A549 (cell line): Measurements from ENCODE around the gene CCDC150.

Experiments used
- BHLHE40 ChIP-seq: IDR thresholded peaks from 2 replicates; pipeline ENCODE4 v1.6.1; 2012; ENCODE audit warnings: low read depth, low read length, inconsistent platforms
- CBX8 ChIP-seq: fragments of 200-600 bp; sonication (generic); IDR thresholded peaks from 2 replicates; pipeline ENCODE4 v1.6.1; 2016
- JUN ChIP-seq, 2 experiments: fragments of >200 bp; sonication (Bioruptor Twin); formaldehyde crosslinking; IDR thresholded peaks; 2 replicates in 1 of 2; 3 replicates in 1 of 2; pipeline ENCODE4 v1.6.1; 2016 to 2017
- MAFK ChIP-seq: fragments of 450-650 bp; IDR thresholded peaks from 2 replicates; pipeline ENCODE4 v1.6.1; 2014; ENCODE audit not compliant: partially characterized antibody
- PHF8 ChIP-seq: fragments of 200-600 bp; sonication (generic); IDR thresholded peaks from 2 replicates; pipeline ENCODE4 v1.6.1; 2016; ENCODE audit warnings: low read depth, mild to moderate bottlenecking, antibody characterized with exemption, moderate library complexity, borderline replicate concordance
- POLR2A ChIP-seq: IDR thresholded peaks from 2 replicates; pipeline ENCODE4 v1.6.1; 2012; ENCODE audit warnings: mild to moderate bottlenecking, low read length
- POLR2AphosphoS2 ChIP-seq: conservative IDR thresholded peaks from 2 replicates; pipeline ENCODE4 v1.6.1; 2012; ENCODE audit warnings: low read length, improper control_type of control experiment, inconsistent platforms
- RARB ChIP-seq: fragments of 250-450 bp; sonication (Bioruptor Pico); IDR thresholded peaks from 2 replicates; pipeline ENCODE4 v1.8.0; 2021; ENCODE audit warnings: mild to moderate bottlenecking, moderate library complexity
- TF ChIP-seq, protein P1 (sequence below): IDR thresholded peaks from 2 replicates; pipeline ENCODE4 v1.6.1; 2012
- TF ChIP-seq, protein P2 (sequence below): fragments of >200 bp; sonication (Bioruptor Twin); formaldehyde crosslinking; IDR thresholded peaks from 3 replicates; pipeline ENCODE4 v1.5.1; 2016
- TF ChIP-seq, protein P3 (sequence below): fragments of >200 bp; sonication (Bioruptor Twin); formaldehyde crosslinking; IDR thresholded peaks from 3 replicates; pipeline ENCODE4 v1.6.1; 2016
- TF ChIP-seq, protein P4 (sequence below): fragments of 250-450 bp; sonication (Bioruptor Pico); IDR thresholded peaks from 2 replicates; pipeline ENCODE4 v1.5.0; 2021; ENCODE audit warnings: mild to moderate bottlenecking, moderate library complexity, borderline replicate concordance

DNA sequence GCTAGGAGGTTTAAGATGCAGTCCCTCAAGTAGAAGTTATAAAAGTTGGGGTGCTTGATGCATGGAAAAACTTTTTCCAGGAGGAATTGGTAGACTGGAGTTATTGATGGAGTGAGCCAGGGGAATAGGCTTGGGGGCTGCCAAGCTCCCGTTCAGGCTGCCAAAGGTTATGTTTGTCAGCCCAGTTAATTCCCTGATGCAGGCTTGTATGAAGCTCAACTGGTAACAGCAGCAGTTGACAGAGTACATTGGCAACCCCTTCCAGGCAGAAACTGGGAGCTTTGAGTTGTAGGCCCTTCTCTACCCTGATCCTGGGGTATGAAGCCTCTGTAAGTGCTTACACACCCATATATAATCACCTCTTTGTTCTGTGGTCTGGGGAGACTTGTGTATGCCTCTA, 16.2 kb downstream of the CCDC150 start:
- TF ChIP-seq, protein P1, sequence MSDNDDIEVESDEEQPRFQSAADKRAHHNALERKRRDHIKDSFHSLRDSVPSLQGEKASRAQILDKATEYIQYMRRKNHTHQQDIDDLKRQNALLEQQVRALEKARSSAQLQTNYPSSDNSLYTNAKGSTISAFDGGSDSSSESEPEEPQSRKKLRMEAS = no peak
- TF ChIP-seq PHF8 = no peak
- TF ChIP-seq JUN (IDR thresholded peaks at IDR 0.05) = no peak
- TF ChIP-seq, protein P2, sequence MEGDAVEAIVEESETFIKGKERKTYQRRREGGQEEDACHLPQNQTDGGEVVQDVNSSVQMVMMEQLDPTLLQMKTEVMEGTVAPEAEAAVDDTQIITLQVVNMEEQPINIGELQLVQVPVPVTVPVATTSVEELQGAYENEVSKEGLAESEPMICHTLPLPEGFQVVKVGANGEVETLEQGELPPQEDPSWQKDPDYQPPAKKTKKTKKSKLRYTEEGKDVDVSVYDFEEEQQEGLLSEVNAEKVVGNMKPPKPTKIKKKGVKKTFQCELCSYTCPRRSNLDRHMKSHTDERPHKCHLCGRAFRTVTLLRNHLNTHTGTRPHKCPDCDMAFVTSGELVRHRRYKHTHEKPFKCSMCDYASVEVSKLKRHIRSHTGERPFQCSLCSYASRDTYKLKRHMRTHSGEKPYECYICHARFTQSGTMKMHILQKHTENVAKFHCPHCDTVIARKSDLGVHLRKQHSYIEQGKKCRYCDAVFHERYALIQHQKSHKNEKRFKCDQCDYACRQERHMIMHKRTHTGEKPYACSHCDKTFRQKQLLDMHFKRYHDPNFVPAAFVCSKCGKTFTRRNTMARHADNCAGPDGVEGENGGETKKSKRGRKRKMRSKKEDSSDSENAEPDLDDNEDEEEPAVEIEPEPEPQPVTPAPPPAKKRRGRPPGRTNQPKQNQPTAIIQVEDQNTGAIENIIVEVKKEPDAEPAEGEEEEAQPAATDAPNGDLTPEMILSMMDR = no peak
- no peak for TF ChIP-seq CBX8
- TF ChIP-seq, protein P3, sequence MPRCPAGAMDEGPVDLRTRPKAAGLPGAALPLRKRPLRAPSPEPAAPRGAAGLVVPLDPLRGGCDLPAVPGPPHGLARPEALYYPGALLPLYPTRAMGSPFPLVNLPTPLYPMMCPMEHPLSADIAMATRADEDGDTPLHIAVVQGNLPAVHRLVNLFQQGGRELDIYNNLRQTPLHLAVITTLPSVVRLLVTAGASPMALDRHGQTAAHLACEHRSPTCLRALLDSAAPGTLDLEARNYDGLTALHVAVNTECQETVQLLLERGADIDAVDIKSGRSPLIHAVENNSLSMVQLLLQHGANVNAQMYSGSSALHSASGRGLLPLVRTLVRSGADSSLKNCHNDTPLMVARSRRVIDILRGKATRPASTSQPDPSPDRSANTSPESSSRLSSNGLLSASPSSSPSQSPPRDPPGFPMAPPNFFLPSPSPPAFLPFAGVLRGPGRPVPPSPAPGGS = no peak
- no peak for TF ChIP-seq BHLHE40
- TF ChIP-seq POLR2A = no peak
- TF ChIP-seq, protein P4, sequence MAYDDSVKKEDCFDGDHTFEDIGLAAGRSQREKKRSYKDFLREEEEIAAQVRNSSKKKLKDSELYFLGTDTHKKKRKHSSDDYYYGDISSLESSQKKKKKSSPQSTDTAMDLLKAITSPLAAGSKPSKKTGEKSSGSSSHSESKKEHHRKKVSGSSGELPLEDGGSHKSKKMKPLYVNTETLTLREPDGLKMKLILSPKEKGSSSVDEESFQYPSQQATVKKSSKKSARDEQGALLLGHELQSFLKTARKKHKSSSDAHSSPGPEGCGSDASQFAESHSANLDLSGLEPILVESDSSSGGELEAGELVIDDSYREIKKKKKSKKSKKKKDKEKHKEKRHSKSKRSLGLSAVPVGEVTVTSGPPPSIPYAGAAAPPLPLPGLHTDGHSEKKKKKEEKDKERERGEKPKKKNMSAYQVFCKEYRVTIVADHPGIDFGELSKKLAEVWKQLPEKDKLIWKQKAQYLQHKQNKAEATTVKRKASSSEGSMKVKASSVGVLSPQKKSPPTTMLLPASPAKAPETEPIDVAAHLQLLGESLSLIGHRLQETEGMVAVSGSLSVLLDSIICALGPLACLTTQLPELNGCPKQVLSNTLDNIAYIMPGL = no peak
- TF ChIP-seq MAFK = no peak
- TF ChIP-seq RARB (CRISPR knock-in tag) = no peak
- no peak for TF ChIP-seq POLR2AphosphoS2
